Amniotic stem cell (primary cell): ENCODE results near the gene CEP89.
"Not testable (repeated sequence)": the region's sequence is repeated elsewhere in the genome, so short reads cannot be mapped to it uniquely, and the experiment has no call there.

ENCODE experiments used
- DNase-seq: peaks from one replicate; lab custom pipeline; 2025; lab: John Stamatoyannopoulos, UW

Gene CEP89

DNA sequence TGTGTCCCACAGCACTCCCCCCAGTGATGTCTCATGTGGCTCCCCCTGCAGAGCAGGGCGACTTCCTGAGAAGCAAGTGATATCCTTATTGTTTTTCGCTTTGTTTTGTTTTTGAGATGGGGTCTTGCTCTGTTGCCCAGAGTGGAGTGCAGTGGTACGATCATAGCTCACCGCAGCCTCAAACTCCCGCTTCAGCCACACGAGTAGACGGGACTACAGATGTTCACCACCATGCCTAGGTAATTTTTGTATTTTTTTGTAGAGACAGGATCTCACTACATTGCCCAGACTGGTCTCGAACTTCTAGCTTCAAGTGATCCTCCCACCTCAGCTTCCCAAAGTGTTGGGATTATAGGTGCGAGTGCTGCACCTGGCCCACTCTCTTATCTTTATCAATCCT is 5.0 kb downstream of the CEP89 start:
- no peak for DNase-seq

DNA sequence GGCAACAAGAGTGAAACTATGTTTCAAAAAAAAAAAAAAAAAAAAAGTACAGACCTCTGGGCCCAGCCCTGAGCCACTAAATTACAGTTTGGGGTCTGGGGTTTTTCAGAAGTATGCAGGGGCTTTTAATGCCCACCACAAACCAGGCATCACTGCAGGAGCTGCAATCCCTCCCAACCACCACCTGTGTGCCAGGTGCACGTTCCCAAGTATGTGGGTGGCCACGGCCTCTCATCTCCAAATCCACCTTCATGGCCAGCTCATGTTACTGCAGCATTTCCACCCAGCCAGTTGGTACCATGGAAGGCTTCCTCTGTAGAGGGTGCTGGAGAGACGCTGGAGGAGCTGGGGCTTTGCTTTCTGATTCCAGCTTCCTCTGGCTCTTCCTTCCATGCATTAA is 26.5 kb downstream of the CEP89 start:
- DNase-seq: no peak

DNA sequence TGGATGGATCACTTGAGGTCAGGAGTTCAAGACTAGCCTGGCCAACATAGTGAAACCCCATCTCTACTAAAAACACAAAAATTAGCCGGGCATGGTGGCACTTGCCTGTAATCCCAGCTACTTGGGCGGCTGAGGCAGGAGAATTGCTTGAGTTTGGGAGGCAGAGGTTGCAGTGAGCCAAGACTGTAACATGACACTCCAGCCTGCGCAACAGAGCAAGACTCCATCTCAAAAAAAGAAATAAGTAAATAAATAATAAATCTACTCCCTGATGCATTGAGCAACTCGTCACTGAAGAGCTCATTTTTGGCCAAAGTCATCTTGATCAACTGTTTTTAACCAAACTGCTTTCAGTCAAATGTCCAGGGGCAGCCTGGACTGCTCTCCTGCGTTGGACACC is 30.5 kb downstream of the CEP89 start:
- DNase-seq: not testable (repeated sequence)

DNA sequence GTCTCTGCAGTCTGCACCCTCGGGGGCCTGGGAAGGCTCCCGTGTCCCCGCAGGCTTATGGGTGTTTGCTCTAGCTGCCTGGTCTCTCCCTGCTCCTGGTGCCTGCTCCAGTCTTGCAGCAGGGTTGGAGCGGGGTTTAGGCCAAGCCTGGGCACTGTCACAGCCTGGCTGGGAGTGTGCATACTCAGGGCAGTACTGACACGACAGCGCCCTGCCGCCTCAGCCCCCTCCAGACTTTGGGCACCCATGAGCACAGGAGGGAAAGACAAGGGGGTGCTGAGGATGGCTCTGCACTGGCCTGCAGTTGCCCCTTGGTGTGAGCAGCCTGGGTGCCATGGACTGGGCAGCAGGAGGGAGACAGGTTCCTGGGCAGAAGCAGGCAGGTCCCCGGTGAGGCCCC is 35.7 kb downstream of the CEP89 start:
- no peak for DNase-seq

- DNase-seq: no peak
These were observed 36.1 kb downstream of the CEP89 start for GRCh38 chr19:32935629-32936028.

- no peak for DNase-seq
These were observed 38.2 kb downstream of the CEP89 start for GRCh38 chr19:32933571-32933970.

- DNase-seq: no peak
These were observed 41.2 kb downstream of the CEP89 start for GRCh38 chr19:32930567-32930966.

DNA sequence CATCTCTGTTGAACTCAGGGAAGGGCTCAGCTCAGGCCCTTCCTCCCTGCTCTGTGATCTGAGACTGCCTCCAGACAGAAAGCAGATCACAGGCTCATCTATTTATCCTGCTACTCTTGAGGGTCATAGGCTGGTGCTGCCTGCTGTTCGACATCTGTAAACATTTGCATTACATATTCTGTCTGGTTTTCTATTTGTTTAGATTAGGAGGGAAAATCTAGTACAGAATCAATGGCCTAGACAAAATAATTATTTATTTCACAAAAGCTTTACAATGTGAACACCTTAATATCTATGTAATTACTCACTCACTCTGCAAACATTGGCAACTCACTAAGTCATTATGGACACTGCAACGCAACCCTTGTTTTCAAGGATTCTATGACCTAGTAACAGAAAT is 43.0 kb downstream of the CEP89 start:
- DNase-seq: no peak

- DNase-seq: no peak
These were observed 47.6 kb downstream of the CEP89 start for GRCh38 chr19:32924200-32924599.

- DNase-seq: no peak
These were observed 50.1 kb downstream of the CEP89 start for GRCh38 chr19:32921624-32922023.

DNA sequence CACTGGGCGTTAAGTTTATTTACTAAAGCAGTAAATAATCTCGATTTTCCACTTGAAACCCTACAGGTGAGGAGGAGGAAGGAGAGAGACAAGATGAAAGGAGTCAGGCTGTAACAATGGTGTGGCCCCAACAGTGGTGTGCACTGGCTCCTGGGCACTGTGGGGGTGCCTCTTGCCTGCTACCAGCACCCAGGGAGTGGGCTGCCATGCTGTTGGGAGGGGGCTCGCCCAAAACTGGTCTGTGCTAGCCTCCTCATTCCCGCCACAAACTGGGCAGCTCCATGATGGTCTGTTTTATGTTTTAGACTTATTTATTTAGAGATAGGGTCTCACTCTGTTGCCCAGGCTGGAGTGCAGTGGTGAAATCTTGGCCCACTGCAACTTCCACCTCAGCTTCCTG is 52.4 kb downstream of the CEP89 start:
- DNase-seq: no peak

DNA sequence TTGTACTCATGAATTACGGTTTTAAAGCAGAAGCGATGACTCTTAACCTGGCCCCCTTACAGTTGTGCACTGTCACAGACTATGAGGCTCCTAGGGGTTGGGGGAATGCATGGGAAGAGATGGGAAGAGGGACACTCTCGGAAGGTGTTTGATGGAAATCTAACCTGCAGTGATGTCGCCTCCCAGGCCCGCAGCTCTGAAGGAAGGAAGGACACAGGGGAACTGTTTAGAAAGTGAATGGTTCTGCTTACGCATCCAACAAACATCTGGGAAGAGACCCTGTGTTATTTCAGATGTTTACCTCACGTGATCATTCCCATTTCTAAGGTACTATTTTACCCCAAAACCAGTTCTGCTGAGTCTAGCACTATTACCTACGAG is 54.2 kb downstream of the CEP89 start:
- no peak for DNase-seq

- no peak for DNase-seq
These were observed 54.7 kb downstream of the CEP89 start for GRCh38 chr19:32916969-32917615.

DNA sequence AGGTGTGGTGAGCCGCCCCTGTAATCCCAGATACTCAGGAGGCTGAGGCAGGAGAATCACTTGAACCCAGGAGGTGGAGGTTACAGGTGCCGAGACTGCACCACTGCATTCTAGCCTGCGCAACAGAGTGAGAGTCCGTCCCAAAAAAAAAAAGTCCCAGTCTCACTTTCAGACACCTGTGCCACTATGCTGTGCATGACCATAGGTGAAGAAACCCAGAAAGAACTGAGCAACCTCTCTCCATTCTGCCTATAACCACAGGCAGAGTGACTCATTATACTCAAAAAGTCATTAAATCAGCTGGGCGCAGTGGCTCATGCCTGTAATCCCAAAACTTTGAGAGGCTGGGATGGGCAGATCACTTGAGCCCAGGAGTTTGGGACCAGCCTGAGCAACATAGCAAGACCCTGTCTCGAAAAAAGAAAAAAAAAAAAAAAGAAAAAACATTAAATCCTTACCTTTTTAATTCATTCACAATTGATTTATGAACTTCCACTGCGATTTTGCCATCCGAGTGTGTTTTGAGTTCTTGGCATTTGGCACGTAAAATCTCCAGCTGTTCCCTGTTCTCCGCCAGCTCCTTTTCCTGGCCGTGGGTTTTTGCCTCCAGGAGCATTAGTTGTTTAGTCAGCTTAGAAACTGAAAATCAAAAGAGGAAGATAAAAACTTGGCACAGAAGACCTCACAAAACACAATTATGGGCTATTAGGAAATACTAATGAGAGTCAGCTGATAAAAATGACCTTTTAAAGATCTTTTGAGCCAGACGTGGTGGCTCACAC is 56.7 kb downstream of the CEP89 start:
- no peak for DNase-seq

DNA sequence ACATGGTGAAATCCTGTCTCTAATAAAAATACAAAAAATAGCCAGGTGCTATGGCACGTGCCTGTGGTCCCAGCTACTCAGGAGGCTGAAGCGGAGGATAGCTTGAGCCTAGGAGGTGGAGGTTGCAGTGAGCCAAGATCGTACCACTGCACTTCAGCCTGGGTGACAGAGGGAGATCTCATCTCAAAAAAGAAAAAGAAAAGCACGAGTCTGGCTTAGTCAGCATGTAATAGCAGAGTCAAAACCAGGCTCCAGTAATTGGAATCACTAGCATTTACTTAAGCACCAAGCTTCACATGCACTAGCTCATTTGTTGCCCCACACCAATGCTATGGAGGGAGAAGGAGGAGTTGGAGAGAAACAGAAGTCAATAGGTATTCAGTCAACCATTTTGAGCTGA is 60.3 kb downstream of the CEP89 start:
- DNase-seq: no peak

GRCh38 chr19:32910874-32911273 is 60.9 kb downstream of the CEP89 start:
- no peak for DNase-seq

DNA sequence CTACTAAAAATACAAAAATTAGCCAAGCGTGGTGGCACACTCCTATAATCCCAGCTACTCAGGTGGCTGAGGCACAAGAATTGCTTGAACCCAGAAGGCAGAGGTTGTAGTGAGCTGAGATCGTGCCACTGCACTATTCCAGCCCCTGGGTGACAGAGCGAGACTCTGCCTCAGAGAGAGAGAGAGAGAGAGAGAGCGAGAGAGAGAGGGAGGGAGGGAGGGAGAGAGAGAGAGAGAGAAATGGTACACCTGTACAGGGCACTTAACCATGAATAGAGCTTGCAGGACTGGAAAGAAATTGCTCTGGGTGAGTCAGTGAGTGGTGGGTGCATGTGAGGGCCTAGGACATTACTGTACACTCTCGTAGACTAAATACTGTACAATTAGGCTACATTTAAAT is 61.7 kb downstream of the CEP89 start:
- no peak for DNase-seq

DNA sequence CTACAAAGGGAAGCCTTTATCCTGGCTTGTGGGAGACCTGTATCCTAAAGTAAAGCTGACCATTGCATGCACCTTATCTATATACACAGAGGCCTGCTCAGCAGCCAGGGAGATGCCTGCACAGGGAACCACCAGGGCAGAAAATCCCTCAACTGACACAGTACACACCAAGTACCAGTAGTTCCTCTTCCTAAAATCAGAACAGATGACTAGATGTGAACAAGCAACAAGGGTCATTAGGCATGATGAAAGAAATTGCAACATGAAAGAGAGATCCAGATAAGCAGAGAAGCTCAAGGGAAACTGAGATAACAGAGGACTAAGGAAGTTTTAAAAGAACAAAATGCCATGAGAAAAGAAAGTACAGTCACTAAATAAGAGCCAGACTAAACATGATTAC is 62.5 kb downstream of the CEP89 start:
- no peak for DNase-seq

GRCh38 chr19:32908641-32909190 is 63.0 kb downstream of the CEP89 start:
- DNase-seq: no peak

DNA sequence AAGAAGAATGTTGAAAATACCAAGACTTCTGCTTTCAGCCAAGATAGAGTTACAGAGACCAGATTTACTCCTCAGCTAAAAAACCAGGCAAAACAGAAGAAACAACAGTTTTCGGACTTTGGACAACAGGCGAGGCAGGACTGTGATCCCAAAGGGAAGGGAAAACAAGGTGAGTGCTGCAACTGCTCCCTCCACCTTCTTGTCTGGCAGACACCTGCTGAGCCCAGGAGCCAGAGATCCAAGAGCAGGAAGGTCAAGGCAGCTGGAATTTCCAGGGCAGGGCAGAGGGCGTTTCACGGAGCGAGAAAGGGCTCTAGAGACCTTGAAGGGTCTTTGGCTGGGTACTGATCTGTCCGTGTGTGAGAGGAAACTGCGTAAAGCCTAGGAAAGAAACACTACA is 69.3 kb downstream of the CEP89 start:
- no peak for DNase-seq

- DNase-seq: no peak
These were observed 70.1 kb downstream of the CEP89 start for GRCh38 chr19:32901504-32902161.

DNA sequence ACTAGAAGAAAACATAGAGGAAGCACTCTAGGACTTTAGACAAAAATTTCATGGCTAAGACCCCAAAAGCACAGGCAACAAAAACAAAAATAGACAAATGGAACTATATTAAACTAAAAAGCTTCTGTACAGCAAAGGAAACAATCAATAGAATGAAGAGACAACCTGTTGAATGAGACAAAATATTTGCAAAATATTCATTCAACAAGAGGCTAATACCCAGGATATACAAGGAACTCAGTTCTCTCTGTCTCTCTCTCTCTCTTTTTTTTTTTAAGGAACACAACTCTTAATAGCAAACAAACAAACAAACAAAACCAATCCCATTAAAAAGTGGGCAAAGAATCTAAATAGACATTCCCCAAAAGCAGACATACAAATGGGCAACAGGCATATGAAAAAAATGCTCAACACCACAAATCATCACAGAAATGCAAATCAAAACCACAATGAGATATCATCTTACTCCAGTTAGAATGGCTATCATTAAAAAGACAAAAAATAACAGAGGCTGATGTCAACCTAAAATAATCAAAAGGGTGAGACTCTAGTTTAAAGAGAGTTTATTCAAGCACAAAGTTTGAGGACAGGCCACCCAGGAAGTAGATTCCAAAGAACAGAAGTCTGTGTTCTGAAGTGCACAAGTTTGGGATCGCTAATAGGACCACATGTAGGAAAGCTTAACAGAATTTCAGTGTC is 75.1 kb downstream of the CEP89 start:
- no peak for DNase-seq
